SU-DHL-6 (cell line): ENCODE results near the gene RHOB.

Source experiments
- H2AFZ ChIP-seq: fragments of 200-600 bp; sonication (generic); 2 replicates; pipeline ENCODE4 v1.6.1; 2014; ENCODE audit warnings: low read depth, mild to moderate bottlenecking, moderate library complexity, mixed read lengths, antibody characterized with exemption, low read length; ENCODE audit not compliant: severe bottlenecking
- H3F3A ChIP-seq: fragments of 200-600 bp; shearing (Covaris generic); 2 replicates; pipeline ENCODE4 v1.6.0; 2016; ENCODE audit warnings: antibody characterized with exemption, mild to moderate bottlenecking; ENCODE audit not compliant: insufficient read depth
- H3K27ac ChIP-seq: fragments of 200-600 bp; sonication (generic); 2 replicates; pipeline ENCODE4 v1.5.1; 2016; ENCODE audit warnings: low read depth, mild to moderate bottlenecking, low read length, moderate library complexity, mixed read lengths
- H3K27me3 ChIP-seq: fragments of 200-600 bp; sonication (generic), shearing (Covaris generic); 2 replicates; pipeline ENCODE4 v1.6.0; 2014; ENCODE audit warnings: mild to moderate bottlenecking, low read length
- H3K36me3 ChIP-seq: fragments of 200-600 bp; sonication (generic); 2 replicates; pipeline ENCODE4 v1.6.1; 2014; ENCODE audit warnings: mild to moderate bottlenecking, low read length, mixed read lengths
- H3K4me2 ChIP-seq: fragments of 300-600, 200-600 bp; shearing (Covaris generic), sonication (generic); 2 replicates; pipeline ENCODE4 v1.6.0; 2014; ENCODE audit warnings: low read length, low read depth, mild to moderate bottlenecking; ENCODE audit not compliant: poor library complexity, severe bottlenecking
- H3K4me3 ChIP-seq: fragments of 200-600 bp; sonication (generic); 2 replicates; pipeline ENCODE4 v1.5.1; 2014; ENCODE audit warnings: antibody characterized with exemption, low read length, mild to moderate bottlenecking, mixed read lengths; ENCODE audit not compliant: insufficient read depth, poor library complexity, severe bottlenecking
- H3K79me2 ChIP-seq: fragments of 200-600 bp; sonication (generic); 2 replicates; pipeline ENCODE4 v1.6.1; 2014; ENCODE audit warnings: mild to moderate bottlenecking, low read length, moderate library complexity; ENCODE audit not compliant: insufficient read depth
- H3K9ac ChIP-seq: fragments of 200-600 bp; sonication (generic); 2 replicates; pipeline ENCODE4 v1.7.0; 2014; ENCODE audit warnings: mild to moderate bottlenecking, low read length
- H3K9me2 ChIP-seq: fragments of 200-600 bp; sonication (generic); replicated peaks from 2 replicates; pipeline ENCODE4 v1.6.1; 2014; ENCODE audit warnings: low read length; ENCODE audit not compliant: insufficient read depth
- H3K9me3 ChIP-seq: fragments of 200-600 bp; sonication (generic); 2 replicates; pipeline ENCODE4 v1.6.1; 2014; ENCODE audit warnings: low read length, mixed read lengths; ENCODE audit not compliant: insufficient read depth
- H4K20me1 ChIP-seq: fragments of 200-600 bp; sonication (generic); 2 replicates; pipeline ENCODE4 v1.6.1; 2014; ENCODE audit warnings: low read depth, mild to moderate bottlenecking, antibody characterized with exemption, low read length, moderate library complexity, mixed read lengths
- CTCF ChIP-seq: fragments of 200-600 bp; sonication (generic); IDR thresholded peaks from one replicate; pipeline ENCODE4 v1.5.1; 2017; ENCODE audit warnings: antibody characterized with exemption, mild to moderate bottlenecking, low read length, moderate library complexity; ENCODE audit not compliant: insufficient read depth, poor library complexity, severe bottlenecking
- EZH2phosphoT487 ChIP-seq: fragments of 200-600 bp; sonication (generic), shearing (Covaris generic); conservative IDR thresholded peaks from 2 replicates; pipeline ENCODE4 v1.6.1; 2018; ENCODE audit warnings: mild to moderate bottlenecking, antibody characterized with exemption, low read length, moderate library complexity, mixed read lengths

RHOB gene

GRCh38 chr2:20487392-20488174 lies 40.7 kb downstream of the RHOB start:
- no peak overlapping the region for H3K4me2 ChIP-seq
- no peak overlapping the region for H2AFZ ChIP-seq
- H3K36me3 ChIP-seq, result no peaks in the 10 kb centered on the region
- H3F3A ChIP-seq, result no peaks in the 10 kb centered on the region
- H3K9ac ChIP-seq, result no peak overlapping the region
- no peaks in the 10 kb centered on the region for H3K79me2 ChIP-seq
- H3K9me2 ChIP-seq, result no peaks in the 10 kb centered on the region
- H3K27ac ChIP-seq, result no peak overlapping the region
- no peaks in the 10 kb centered on the region for H3K9me3 ChIP-seq
- TF ChIP-seq CTCF (no peak), EZH2phosphoT487 (no peak)
- no peaks in the 10 kb centered on the region for H3K27me3 ChIP-seq
- H3K4me3 ChIP-seq, result no peak overlapping the region
- H4K20me1 ChIP-seq, result no peaks in the 10 kb centered on the region

DNA sequence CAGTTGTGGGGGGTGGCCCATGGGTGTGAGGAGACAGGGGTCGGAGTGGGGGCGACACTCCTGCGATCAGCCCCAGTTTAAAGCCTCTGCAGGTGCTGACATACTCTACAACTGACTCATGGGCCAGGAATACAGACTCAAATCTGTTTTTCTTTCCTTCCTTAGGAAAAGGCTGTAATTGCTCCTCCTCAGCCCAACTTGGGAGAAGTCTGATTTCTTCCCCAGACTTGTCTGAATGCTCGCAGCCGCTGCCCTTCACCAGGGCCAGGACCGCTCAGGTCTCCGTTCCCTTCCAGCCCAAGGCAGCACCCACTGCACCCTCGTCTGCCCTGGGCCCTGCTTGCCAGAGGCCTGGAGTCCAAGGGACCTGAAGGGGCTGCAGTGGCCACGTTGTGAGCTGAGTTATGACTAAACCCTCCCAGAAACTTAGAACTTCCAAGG lies 41.3 kb downstream of the RHOB start:
- Histone ChIP-seq H3K4me2 (no peak overlapping the region), H4K20me1 (no peaks in the 10 kb centered on the region), H3K4me3 (no peak overlapping the region), H3K9me2 (no peaks in the 10 kb centered on the region), H2AFZ (no peak overlapping the region), H3K36me3 (no peaks in the 10 kb centered on the region), H3K27me3 (no peaks in the 10 kb centered on the region), H3K27ac (no peak overlapping the region), H3K9ac (no peak overlapping the region), H3K79me2 (no peaks in the 10 kb centered on the region), H3F3A (no peaks in the 10 kb centered on the region), H3K9me3 (no peaks in the 10 kb centered on the region)
- no peak for TF ChIP-seq CTCF
- TF ChIP-seq EZH2phosphoT487, result no peak

GRCh38 chr2:20488782-20489181 lies 41.9 kb downstream of the RHOB start:
- Histone ChIP-seq H4K20me1 (no peaks in the 10 kb centered on the region), H3K9me3 (no peaks in the 10 kb centered on the region), H3F3A (no peaks in the 10 kb centered on the region), H3K9ac (no peak overlapping the region), H3K27ac (no peak overlapping the region), H2AFZ (no peak overlapping the region), H3K27me3 (no peaks in the 10 kb centered on the region), H3K36me3 (no peaks in the 10 kb centered on the region), H3K79me2 (no peaks in the 10 kb centered on the region), H3K4me3 (no peak overlapping the region), H3K9me2 (no peaks in the 10 kb centered on the region), H3K4me2 (no peak overlapping the region)
- no peak for TF ChIP-seq EZH2phosphoT487
- TF ChIP-seq CTCF, result no peak
